HK-2 (cell line): ENCODE measurements around the gene HSCB.
A peak's percentile ranks its signal among the peaks of the same experiment; 100 is the strongest.
"Not testable (repeated sequence)": the region's sequence is repeated elsewhere in the genome, so short reads cannot be mapped to it uniquely, and the experiment has no call there.

Source experiments
- DNase-seq: peaks from one replicate; pipeline ENCODE4 v3.0.0-alpha.2; 2018; ENCODE audit not compliant: unreplicated experiment

The HSCB gene

GRCh38 chr22:28741200-28741784 is 547 bp upstream of the HSCB start:
- DNase-seq: no peak

GRCh38 chr22:28742562-28742962 is 723 bp downstream of the HSCB start:
- no peak for DNase-seq

- DNase-seq: no peak
Observed at GRCh38 chr22:28743852-28744251, 2.0 kb downstream of the HSCB start.

GRCh38 chr22:28750471-28750881 is 8.6 kb downstream of the HSCB start:
- no peak for DNase-seq

GRCh38 chr22:28754512-28754911 is 12.7 kb downstream of the HSCB start:
- not testable (repeated sequence) for DNase-seq

GRCh38 chr22:28759861-28760560 is 18.2 kb downstream of the HSCB start:
- no peak for DNase-seq

GRCh38 chr22:28761449-28761755 is 19.6 kb downstream of the HSCB start:
- no peak for DNase-seq

- not testable (repeated sequence) for DNase-seq
Observed at GRCh38 chr22:28762000-28762399, 20.2 kb downstream of the HSCB start.

- no peak for DNase-seq
Observed at GRCh38 chr22:28766628-28767027, 24.8 kb downstream of the HSCB start.

- no peak for DNase-seq
Observed at GRCh38 chr22:28768701-28769393, 27.0 kb downstream of the HSCB start.

- no peak for DNase-seq
Observed at GRCh38 chr22:28769394-28770085, 27.7 kb downstream of the HSCB start.

GRCh38 chr22:28771195-28771791 is 29.5 kb downstream of the HSCB start:
- no peak for DNase-seq

GRCh38 chr22:28772633-28773460 is 31.0 kb downstream of the HSCB start, which contains the start of gene CCDC117:
TSS of gene CCDC117 (plus strand) at chr22:28772695. CDS start at chr22:28772850, 155 bp downstream.
- peak; percentile 92 for DNase-seq

- no peak for DNase-seq
Observed at GRCh38 chr22:28773461-28773867, 31.6 kb downstream of the HSCB start.

GRCh38 chr22:28774378-28774777 is 32.5 kb downstream of the HSCB start:
- no peak for DNase-seq

GRCh38 chr22:28779833-28780232 is 38.0 kb downstream of the HSCB start:
- DNase-seq: no peak

- no peak for DNase-seq
Observed at GRCh38 chr22:28780296-28780695, 38.5 kb downstream of the HSCB start.

- DNase-seq: no peak
Observed at GRCh38 chr22:28783786-28784671, 42.2 kb downstream of the HSCB start.

- no peak for DNase-seq
Observed at GRCh38 chr22:28788601-28789000, 46.8 kb downstream of the HSCB start.

GRCh38 chr22:28791124-28791523 is 49.3 kb downstream of the HSCB start:
- DNase-seq: no peak
